Testis (tissue), 3 donors: Measurements from ENCODE around the gene CAMTA1. TPM values are rescaled to one million over a fixed set of nuclear protein-coding genes. Genes with fewer than 3 reads are reported as not detected.

Experiments used
- DNase-seq: peaks from one replicate; pipeline ENCODE4 v3.0.0-alpha.2; 2019
- H3K27ac ChIP-seq, 2 donors: fragments of 200-600 bp; sonication (generic); one replicate each; pipeline ENCODE4 v1.5.1; 2019
- H3K27me3 ChIP-seq: fragments of 200-600 bp; sonication (generic); one replicate; pipeline ENCODE4 v1.5.1; 2019
- H3K36me3 ChIP-seq: fragments of 200-600 bp; sonication (generic); one replicate; pipeline ENCODE4 v1.5.1; 2017; ENCODE audit warnings: low read depth; ENCODE audit errors: missing control alignments
- H3K4me1 ChIP-seq: fragments of 200-600 bp; sonication (generic); one replicate; pipeline ENCODE4 v1.5.1; 2019
- H3K4me3 ChIP-seq, 2 donors: fragments of 200-600 bp; sonication (generic); one replicate each; pipeline ENCODE4 v1.5.1; 2017 to 2019
- H3K9me3 ChIP-seq: fragments of 200-600 bp; sonication (generic); one replicate; pipeline ENCODE4 v1.5.1; 2017
- CTCF ChIP-seq, 3 experiments: fragments of 450-650 bp in 2 of 3; fragments of 200-600 bp in 1 of 3; sonication (generic) in 1 of 3; IDR thresholded peaks; one replicate each; pipeline ENCODE4 v1.5.1; 2016 to 2019; ENCODE audit warnings: antibody characterized with exemption in 3 of 3, mild to moderate bottlenecking in 2 of 3, moderate library complexity in 1 of 3
- POLR2A ChIP-seq: fragments of 450-650 bp; IDR thresholded peaks from one replicate; pipeline ENCODE4 v1.6.1; 2017; ENCODE audit warnings: antibody characterized with exemption, mild to moderate bottlenecking, moderate library complexity
- WGBS, 2 donors: methylation state at CpG; one replicate each; pipeline ENCODE4 v1.1.5; 2018; 5-methylcytosine and 5-hydroxymethylcytosine counted together
- intact Hi-C: fragments of 100-400 bp; cut with DNase I; formaldehyde crosslinking; loops from one replicate; pipeline ENCODE4 v1.15.1; 2023; ENCODE audit warnings: low total_unique reads
- polyA plus RNA-seq: library from polyadenylated mRNA; stranded (reverse); fragments of 350-450 nt; fragmentation: Illumina TruSeq; extraction: RNeasy Lipid Tissue Mini Kit (QIAGEN cat#74804); gene quantifications from one replicate; pipeline ENCODE4 v1.2.3, GENCODE V29; 2014; ENCODE audit warnings: low read depth, low replicate concordance; ENCODE audit not compliant: insufficient read depth
- total RNA-seq, 2 donors: library from RNA; depleted of rRNA; stranded (reverse); fragments of >200 nt; gene quantifications; one replicate each; pipeline ENCODE4 v1.2.3, GENCODE V29; 2016

CAMTA1 gene
- total and polyA plus RNA-seq, 3 donors from 2014 or later, result 116 to 158 (median 119) TPM

GRCh38 chr1:7676274-7676945, 891.2 kb downstream of the CAMTA1 start:
- Histone ChIP-seq H3K27me3 (no peaks in the 10 kb centered on the region), H3K4me3 (no peak overlapping the region), H3K9me3 (no peaks in the 10 kb centered on the region), H3K4me1 (peaks cover 8% of the 10 kb centered on the region), H3K27ac (no peak overlapping the region), H3K36me3 (no peaks in the 10 kb centered on the region)
- no peak for DNase-seq
- intact Hi-C loops, result no loop called here
- TF ChIP-seq POLR2A (no peak), CTCF (IDR thresholded peaks at IDR 0.05) (no peak)
- 73 to 86% methylated on average over 3 to 15 of the region's 15 CpGs for WGBS, 2 donors

GRCh38 chr1:7677111-7677510, 891.9 kb downstream of the CAMTA1 start:
- intact Hi-C loops, result no loop called here
- WGBS, 2 donors, result 95 to 98% methylated on average over 7 of the region's 7 CpGs
- H3K36me3 ChIP-seq, result no peaks in the 10 kb centered on the region

GRCh38 chr1:7677815-7678214, 892.6 kb downstream of the CAMTA1 start:
- WGBS, 2 donors, result 84% methylated on average over 10 of the region's 10 CpGs
- Histone ChIP-seq H3K27ac (no peak overlapping the region), H3K27me3 (no peaks in the 10 kb centered on the region), H3K9me3 (no peaks in the 10 kb centered on the region), H3K36me3 (no peaks in the 10 kb centered on the region), H3K4me3 (no peak overlapping the region), H3K4me1 (peaks cover 8% of the 10 kb centered on the region)
- intact Hi-C loops, result no loop called here
- DNase-seq, result no peak
- no peak for TF ChIP-seq POLR2A
- TF ChIP-seq CTCF (IDR thresholded peaks at IDR 0.05), result no peak

More at GRCh38 chr1:7677111-7677510, 891.9 kb downstream of the CAMTA1 start:
- Histone ChIP-seq H3K27ac (no peak overlapping the region), H3K4me3 (no peak overlapping the region), H3K9me3 (no peaks in the 10 kb centered on the region), H3K27me3 (no peaks in the 10 kb centered on the region), H3K4me1 (peaks cover 8% of the 10 kb centered on the region)
- no peak for TF ChIP-seq CTCF (IDR thresholded peaks at IDR 0.05)
- DNase-seq, result no peak

- H3K9me3 ChIP-seq, result no peaks in the 10 kb centered on the region
- 90 to 92% methylated on average over 7 to 9 of the region's 9 CpGs for WGBS, 2 donors
- no peak for DNase-seq
- intact Hi-C loops, result no loop called here
- no peaks in the 10 kb centered on the region for H3K27me3 ChIP-seq
- H3K36me3 ChIP-seq, result no peaks in the 10 kb centered on the region
- no peak overlapping the region for H3K27ac ChIP-seq
- TF ChIP-seq CTCF (IDR thresholded peaks at IDR 0.05), result no peak
- no peak for TF ChIP-seq POLR2A
- no peak overlapping the region for H3K4me3 ChIP-seq
- H3K4me1 ChIP-seq, result peaks cover 8% of the 10 kb centered on the region
These were observed 893.4 kb downstream of the CAMTA1 start for GRCh38 chr1:7678491-7679158.
